Caki2 (cell line): ENCODE data around the gene MLLT11. TPM values are rescaled to one million over a fixed set of nuclear protein-coding genes. Genes with fewer than 3 reads are reported as not detected.
"Not testable (repeated sequence)": the region's sequence is repeated elsewhere in the genome, so short reads cannot be mapped to it uniquely, and the experiment has no call there.

Source experiments
- DNase-seq: peaks from one replicate; pipeline ENCODE4 v3.0.0-alpha.2; 2015; ENCODE audit warnings: low read depth
- in situ Hi-C: cut with HindIII; loops from 2 replicates; pipeline ENCODE4 v1.10.0; 2016; ENCODE audit warnings: low sequenced_read_pairs, low pct_unique_long_range_greater_than_20kb, mixed read lengths
- total RNA-seq: library from RNA; depleted of rRNA; stranded (reverse); fragments of >200 nt; shearing (Covaris generic); gene quantifications from 2 replicates; pipeline ENCODE4 v1.2.3, GENCODE V29; 2014; ENCODE audit warnings: low replicate concordance

Gene MLLT11
- total RNA-seq, 1 experiment from 2014 or later, result 28.8 TPM

DNA sequence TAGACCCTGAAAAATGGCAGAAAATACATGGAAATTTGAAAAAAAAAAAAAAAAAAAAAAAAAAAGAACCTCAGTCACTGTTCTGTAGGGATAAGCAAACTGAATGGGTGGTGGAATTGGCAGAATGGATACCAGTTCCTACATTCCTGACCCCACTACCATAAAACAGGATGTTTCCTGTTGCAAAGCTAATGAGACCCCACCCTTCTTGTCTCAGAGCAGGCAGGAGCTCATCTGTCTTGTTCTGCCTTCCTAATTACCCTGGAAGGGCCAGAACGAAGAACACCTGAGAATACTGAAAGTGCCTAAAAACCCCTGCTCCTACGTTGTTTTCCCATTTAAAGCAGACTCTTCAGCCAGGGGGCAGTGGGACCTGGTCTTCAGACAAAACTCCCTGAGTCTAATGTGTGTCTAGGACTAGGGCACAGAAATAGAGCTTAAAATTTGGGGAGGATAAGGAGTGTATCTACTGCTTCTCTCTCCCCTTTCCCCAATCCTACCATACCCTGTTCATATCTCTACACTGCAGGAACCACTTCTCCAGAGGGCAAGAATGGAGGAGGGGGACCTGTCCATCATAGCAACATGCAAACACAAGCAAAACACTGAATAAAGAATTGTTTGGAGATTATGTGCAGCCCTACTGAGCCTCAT is 8.7 kb upstream of the MLLT11 start:
- in situ Hi-C loops, result no loop called here
- no peak for DNase-seq

GRCh38 chr1:151054971-151055547 is 5.1 kb upstream of the MLLT11 start:
- in situ Hi-C loops, result no loop called here
- no peak for DNase-seq

DNA sequence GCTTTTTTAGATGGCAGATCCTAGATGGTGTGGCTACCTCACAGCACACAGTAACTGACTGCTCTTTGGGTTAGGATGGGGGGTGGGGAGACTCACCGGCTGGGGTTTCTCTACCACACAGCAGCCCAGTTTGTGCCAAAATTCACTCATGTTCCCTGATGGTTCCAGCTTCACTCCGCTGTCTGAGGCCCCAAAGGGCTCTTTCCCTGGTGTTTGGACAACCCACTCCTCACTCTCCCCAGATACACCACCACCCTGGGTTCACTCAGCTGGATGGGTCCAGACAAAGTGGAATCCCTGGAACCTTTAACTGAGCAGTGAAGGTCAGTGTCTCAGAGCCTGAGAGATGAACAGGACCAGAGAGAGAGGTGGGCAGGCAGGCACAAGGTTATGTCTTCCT is 4.6 kb upstream of the MLLT11 start:
- in situ Hi-C loops, result no loop called here
- no peak for DNase-seq

DNA sequence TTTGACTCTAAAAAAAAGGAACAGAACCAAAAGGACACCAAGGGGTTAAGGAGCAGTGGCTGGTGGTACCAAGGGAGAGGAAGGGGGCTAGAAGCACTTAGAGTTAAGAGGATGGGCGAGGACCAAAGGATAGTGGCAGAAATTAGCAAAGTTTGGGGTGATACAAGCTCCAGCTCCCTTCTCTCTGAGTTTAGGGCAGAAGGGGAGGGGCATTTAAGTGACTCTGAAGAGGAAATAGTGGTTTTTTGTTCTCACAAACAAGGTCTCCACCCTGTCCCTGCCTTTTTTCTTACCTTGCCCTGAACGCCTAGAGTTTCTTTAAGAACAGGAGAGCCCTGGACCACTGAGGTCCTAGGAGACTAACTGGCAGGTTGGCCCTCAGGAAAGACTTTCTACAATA is 4.0 kb upstream of the MLLT11 start:
- in situ Hi-C loops, result no loop called here
- no peak for DNase-seq

DNA sequence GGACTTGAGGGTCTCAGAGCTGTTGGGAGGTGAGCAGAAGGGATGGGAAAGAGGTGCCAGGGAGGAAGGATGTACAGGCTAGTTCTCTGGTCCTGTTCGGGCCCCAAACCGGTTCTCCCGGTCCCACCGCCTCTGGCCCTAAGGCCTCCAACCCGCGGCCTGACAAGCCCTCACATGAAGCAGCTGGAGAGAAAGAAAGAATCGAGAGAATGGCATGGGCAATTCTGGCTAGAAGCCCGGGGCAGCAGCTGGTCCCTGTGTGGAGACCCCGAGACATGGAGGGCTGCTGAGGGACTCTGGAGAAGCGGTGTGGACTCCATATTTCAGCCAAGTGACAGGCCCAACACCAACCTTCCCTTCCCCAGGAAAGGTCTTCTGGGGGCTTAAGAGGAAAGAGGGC is 1.5 kb upstream of the MLLT11 start:
- in situ Hi-C loops, result no loop called here
- no peak for DNase-seq

DNA sequence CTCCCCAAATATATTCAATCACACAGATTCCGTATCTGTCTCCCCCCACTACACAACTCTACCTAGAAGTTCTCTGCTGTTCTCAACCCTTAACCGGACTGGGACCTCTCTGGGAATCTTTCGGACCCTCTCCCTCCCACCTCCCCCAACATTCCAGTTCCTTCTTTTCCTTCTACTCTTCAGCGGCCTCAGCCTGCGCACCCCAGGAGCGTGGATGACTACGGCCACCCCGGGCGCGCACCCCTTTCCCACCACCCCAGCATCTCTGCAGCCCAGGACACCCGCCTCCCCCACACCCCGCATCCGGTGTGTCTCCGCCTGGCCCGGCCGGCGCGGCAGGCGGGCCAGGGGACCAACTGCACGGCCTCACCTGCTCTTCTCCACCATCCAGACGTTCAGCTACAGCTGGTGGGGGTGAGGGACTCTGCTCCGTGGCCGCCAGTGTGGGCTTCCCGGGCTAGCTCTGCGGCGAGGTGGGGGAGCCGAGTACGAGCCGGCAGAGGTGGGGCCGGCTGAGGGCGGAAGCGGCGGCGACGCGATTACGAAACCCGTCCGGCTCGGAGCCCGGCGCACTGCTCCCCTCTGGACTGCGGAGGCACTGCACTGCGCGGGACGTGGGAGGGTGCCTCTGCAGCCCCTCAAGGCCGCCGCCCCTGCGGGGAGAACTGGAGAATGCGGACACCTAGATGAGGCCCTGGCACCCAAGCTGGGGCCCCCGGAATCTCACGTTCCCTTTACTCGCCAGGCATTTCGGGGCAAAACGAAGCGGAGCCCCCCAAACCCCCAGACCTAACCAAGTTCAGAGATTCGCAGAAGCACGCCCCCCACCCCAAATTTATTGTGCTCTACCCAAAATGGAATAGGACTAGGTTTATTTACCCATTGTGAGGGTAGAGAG is 839 bp upstream of the MLLT11 start, which contains the start of gene CDC42SE1:
TSS of gene CDC42SE1 (minus strand) at position 514 of the 898 bp plus-strand sequence. CDS start 3,892 bp downstream, outside the sequence.
- peak; percentile 84 for DNase-seq
- in situ Hi-C loops, result no loop called here

DNA sequence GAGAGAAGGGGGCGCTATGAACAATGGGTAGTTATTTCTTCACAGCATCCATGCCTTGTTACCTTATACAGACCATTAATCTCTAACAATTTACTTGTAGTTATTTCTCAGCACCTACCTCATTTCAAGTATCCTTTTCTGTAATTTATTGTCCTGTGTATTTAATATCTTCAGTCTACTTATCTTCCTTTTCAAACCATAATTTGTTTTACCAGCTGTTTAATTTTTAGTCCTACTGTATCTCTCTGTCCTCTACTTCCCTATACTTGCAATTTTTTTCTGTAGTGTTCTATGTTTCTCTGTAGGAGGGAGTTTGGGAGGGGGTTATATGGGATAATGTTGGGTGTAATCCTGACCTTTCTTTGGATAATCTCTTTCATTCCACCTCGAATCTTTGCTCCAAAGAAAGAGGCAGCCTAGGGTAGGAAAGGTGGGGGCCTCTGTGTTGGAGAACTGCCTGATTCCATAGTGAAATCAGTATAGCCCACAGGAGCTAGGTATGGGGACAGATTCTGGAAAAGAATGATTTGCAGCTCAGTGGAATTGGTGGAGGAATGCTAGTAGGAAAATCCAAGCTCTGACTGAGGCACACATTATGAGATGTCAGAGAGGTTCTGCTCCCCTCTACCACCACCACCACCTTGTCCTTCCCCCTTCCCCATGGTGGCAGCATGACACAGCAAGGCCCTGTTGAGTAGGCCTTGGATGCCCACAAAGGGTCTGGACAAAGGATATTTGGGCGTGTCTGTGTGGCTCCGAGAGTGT is 642 bp downstream of the MLLT11 start:
- in situ Hi-C loops, result no loop called here
- DNase-seq, result peak; percentile 74

GRCh38 chr1:151061704-151062103 is 1.5 kb downstream of the MLLT11 start:
- DNase-seq, result no peak
- in situ Hi-C loops, result no loop called here

DNA sequence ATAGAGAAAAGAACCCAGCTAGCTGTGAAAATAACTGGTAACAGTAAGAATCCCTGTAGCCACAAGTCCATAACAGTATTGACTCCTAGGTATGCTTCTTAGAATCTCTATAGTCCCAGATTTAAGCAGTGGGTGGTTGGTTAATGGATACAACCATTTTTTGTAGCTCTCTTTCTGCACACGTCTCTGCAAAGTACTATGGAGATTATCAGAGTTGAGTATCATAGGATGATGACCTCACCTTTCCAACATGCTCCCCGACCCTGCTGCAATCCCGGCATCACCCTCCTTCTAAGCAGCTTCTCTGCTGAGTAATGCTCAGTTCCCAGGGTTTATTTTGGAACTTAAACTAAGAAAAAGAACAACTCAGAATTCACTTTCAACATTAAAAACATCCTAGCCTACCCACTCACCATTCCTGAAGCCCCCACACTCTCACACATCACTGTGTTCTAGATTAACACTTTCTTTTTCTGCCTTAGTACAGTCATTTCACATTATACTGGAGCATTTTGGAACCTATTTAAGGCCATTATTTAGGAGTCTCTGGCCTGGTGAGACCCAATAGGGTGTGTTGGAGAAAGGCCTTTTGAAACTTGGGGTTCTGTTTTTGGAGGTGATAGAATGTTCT is 2.7 kb downstream of the MLLT11 start:
- peak; percentile 70 for DNase-seq
- in situ Hi-C loops, result no loop called here

GRCh38 chr1:151065089-151065645 is 5.0 kb downstream of the MLLT11 start:
- in situ Hi-C loops, result no loop called here
- no peak for DNase-seq

- no peak for DNase-seq
- in situ Hi-C loops, result no loop called here
Measured at GRCh38 chr1:151067185-151067584, 7.0 kb downstream of the MLLT11 start.

- in situ Hi-C loops, result no loop called here
- DNase-seq, result no peak
Measured at GRCh38 chr1:151069103-151069486, 8.9 kb downstream of the MLLT11 start.

GRCh38 chr1:151070474-151071276 is 10.5 kb downstream of the MLLT11 start, which contains the start of gene GABPB2:
TSS of gene GABPB2 (plus strand) at chr1:151070761. CDS start at chr1:151088190, 17,429 bp downstream.
- in situ Hi-C loops, result no loop called here
- DNase-seq, result peak; percentile 93

DNA sequence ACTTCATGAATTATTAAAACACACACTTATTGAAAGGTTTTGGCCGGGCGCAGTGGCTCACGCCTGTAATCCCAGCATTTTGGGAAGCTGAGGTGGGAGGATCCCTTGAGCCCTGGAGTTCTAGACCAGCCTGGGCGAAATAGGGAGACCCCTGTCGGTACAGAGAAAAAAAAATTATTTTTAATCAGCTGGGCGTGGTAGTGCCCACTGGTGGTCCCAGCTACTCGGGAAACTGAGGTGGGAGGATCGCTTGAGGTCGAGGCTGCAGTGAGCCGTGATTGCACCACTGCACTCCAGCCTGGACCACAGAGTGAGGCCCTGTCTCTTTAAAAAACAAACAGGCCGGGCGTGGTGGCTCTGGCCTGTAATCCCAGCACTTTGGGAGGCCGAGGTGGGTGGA is 12.0 kb downstream of the MLLT11 start:
- in situ Hi-C loops, result no loop called here

DNA sequence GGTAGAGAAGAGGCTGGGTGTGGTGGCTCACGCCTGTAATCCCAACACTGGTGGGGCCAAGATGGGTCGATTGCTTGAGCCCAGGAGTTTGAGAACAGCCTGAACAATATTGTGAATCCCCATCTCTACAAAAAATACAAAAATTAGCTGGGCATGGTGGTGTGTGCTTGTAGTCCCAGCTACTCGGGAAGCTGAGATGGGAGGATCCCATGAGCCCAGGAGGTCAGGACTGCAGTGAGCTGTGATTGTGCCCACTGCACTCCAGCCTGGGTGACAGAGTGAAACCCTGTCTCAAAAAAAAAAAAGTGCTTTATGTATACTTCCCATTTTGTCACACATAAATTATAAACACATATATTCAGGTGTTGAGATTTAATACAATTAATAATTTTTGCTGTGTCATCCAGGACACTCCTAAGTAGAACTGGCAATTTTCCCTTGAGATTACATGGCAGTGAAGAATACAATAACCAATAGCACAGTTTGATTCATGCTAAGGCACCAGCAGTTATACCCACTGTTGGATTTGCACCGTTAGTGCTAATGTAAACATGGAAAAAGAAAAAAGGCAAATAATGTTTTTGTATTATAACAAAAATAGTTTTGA is 25.9 kb downstream of the MLLT11 start:
- DNase-seq, result no peak
- in situ Hi-C loops, result no loop called here

More for the DNA sequence above, 12.0 kb downstream of the MLLT11 start:
- no peak for DNase-seq

DNA sequence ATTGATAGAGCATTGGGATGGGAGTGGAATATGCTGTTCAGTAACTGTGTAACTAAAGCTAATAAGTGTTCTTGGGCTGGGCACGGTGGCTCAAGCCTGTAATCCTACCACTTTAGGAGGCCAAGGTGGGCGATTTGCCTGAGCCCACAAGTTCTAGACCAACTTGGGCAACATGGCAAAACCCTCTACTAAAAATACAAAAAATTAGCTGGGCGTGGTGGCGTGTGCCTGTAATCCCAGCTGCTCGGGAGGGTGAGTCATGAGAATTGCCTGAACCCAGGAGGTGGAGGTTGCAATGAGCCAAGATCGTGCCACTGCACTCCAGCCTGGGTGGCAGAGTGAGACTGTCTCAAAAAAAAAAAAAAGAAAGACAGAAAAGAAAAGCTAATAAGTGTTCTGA is 37.2 kb downstream of the MLLT11 start:
- DNase-seq, result not testable (repeated sequence)
- in situ Hi-C loops, result loop anchor here (10.0 kb wide), 1 partner anchor 147 kb away; no protein-coding TSS in a partner anchor
